Astrocyte of the spinal cord (primary cell): ENCODE data around the gene OCRL.
A peak's percentile ranks its signal among the peaks of the same experiment; 100 is the strongest.

ENCODE experiments used
- DNase-seq: peaks from one replicate; pipeline ENCODE4 v3.0.0; 2011; ENCODE audit warnings: low read depth, low spot score
- H3K4me3 ChIP-seq: 2 replicates; pipeline ENCODE4 v1.5.1; 2011; ENCODE audit warnings: low read depth, mild to moderate bottlenecking, low read length, moderate library complexity
- in situ Hi-C: cut with HindIII; loops from 2 replicates; pipeline ENCODE4 v1.10.0; 2017; ENCODE audit warnings: low sequenced_read_pairs
- TF ChIP-seq, protein P1 (sequence below): IDR thresholded peaks from 2 replicates; pipeline ENCODE4 v1.5.1; 2012; ENCODE audit warnings: low read depth, mild to moderate bottlenecking, low read length, inconsistent platforms

Gene OCRL

DNA sequence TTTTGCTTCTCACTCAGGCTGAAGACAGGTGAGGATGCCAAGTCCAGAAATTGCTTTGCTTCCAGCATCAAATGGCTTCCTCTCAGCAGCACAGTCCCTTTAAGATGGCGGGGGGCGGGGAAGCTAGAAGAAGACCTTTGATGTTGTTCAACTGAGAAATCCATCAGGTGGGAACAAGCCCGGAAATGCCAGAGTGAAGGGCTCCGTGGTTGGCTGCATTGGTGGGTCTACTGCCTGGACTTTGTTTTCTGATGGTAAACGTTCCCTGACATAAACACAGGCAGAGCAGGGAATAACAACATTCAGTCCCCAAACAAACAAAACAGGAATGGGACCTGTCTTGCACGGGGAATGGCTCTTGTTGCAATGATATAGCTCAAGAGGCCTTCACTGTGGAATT, 77.4 kb downstream of the OCRL start:
- in situ Hi-C loops: no loop called here
- no peak for DNase-seq
- H3K4me3 ChIP-seq: no peak overlapping the region
- TF ChIP-seq, protein P1, sequence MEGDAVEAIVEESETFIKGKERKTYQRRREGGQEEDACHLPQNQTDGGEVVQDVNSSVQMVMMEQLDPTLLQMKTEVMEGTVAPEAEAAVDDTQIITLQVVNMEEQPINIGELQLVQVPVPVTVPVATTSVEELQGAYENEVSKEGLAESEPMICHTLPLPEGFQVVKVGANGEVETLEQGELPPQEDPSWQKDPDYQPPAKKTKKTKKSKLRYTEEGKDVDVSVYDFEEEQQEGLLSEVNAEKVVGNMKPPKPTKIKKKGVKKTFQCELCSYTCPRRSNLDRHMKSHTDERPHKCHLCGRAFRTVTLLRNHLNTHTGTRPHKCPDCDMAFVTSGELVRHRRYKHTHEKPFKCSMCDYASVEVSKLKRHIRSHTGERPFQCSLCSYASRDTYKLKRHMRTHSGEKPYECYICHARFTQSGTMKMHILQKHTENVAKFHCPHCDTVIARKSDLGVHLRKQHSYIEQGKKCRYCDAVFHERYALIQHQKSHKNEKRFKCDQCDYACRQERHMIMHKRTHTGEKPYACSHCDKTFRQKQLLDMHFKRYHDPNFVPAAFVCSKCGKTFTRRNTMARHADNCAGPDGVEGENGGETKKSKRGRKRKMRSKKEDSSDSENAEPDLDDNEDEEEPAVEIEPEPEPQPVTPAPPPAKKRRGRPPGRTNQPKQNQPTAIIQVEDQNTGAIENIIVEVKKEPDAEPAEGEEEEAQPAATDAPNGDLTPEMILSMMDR: no peak

DNA sequence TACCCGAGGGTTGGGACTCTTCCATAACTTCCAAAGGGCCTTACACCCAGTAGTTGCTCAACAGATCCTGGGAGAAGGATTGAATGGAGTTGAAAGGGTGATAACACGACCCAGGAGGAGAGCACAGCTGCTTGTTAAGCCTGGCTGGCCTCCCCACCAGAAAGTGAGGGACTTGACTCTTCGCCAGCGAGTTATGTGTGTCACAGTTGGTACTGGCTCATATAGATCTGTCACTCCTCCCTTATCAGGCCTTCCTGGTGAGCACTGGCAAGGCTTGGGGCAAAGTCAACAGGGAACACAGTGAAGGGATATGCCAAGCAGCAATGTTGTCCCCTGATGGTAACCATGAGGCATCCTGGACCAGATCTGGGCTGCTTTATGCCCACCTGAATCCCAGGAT, 78.9 kb downstream of the OCRL start:
- DNase-seq: no peak
- in situ Hi-C loops: no loop called here
- no peak overlapping the region for H3K4me3 ChIP-seq
- TF ChIP-seq, protein P1: no peak

DNA sequence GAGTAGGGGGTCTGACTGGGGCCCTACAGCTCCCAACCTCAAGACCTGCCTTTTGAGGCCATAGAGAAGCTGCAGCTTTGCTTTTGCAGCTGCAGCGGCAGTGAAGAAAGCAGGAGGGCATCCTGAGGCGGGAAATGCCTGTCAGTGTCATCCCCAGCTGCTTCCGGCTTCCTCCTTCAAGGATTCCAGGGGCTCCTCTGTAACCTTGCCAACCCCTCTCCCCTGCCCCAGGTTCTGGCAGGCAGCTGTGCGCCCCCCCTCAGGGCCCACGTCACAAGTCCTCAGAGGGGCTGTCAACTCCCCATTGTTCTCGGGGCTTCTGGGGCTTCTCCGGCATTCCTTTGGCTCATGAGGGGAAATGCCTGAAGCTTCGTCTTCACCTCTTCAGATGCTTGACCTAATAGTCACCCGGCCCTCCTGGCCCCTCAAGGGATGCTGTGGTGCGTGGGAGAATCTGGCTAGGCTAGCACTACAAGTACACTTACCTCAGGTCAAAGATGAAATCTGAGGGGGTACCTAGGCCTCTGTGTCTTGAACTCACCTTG, 82.8 kb downstream of the OCRL start:
- no peak overlapping the region for H3K4me3 ChIP-seq
- in situ Hi-C loops: no loop called here
- peak; percentile 77 for DNase-seq
- TF ChIP-seq, protein P1: no peak

DNA sequence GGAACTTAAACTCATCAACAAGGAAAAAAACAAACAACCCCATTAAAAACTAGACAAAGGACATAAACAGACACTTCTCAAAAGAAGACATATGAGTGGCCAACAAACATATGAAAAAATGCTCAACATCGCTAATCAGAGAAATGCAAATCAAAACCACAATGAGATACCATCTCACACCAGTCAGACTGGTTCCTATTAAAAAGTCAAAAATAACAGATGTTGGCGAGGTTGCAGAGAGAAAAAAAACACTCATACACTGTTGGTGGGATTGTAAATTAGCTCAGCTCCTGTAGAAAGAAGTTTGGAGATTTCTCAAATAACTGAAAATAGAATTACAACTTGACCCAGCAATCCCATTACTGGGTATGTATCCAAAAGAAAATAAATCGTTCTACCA, 86.0 kb downstream of the OCRL start:
- no peak overlapping the region for H3K4me3 ChIP-seq
- TF ChIP-seq, protein P1: no peak
- in situ Hi-C loops: no loop called here
- DNase-seq: no peak

DNA sequence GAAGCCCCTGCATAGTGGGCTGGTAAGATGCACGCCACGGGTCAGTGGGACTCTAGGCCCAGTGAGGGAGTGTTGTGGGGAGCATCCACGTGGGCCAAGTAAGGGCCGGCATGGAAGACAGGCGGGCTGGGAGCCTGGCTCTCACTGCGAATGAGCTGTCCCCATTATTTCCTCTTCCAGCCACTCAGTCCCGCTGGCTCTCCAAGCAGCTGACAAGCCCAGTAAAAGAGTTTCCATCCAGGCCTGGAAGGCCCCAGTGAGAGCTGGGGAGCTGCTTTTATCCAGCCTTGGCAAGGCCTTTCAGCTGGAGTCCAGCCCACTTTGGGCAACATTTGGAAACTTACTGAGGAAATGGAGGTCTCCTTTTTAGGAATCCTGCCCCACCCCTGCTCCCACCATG, 89.8 kb downstream of the OCRL start:
- TF ChIP-seq, protein P1: no peak
- in situ Hi-C loops: no loop called here
- H3K4me3 ChIP-seq: no peak overlapping the region
- no peak for DNase-seq

DNA sequence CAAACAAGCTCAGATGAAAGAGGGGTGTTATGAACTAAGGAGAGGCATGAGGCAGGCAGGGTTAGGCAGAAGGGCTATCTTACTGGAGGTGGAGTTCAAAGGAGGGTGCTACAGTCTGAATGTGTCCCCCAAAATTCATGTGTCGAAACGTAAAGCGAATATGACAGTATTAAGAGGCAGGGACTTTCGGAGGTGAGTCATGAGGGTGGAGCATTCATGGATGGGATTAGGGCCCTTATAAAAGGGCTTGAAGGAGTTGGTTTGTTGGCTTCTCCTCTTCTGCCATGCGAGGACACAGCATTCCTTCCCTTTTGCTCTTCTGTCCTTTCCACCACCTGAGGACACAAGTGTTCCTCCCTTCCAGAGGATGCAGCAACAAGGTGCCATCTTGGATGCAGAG, 91.8 kb downstream of the OCRL start:
- TF ChIP-seq, protein P1: no peak
- in situ Hi-C loops: no loop called here
- H3K4me3 ChIP-seq: no peak overlapping the region
- no peak for DNase-seq

DNA sequence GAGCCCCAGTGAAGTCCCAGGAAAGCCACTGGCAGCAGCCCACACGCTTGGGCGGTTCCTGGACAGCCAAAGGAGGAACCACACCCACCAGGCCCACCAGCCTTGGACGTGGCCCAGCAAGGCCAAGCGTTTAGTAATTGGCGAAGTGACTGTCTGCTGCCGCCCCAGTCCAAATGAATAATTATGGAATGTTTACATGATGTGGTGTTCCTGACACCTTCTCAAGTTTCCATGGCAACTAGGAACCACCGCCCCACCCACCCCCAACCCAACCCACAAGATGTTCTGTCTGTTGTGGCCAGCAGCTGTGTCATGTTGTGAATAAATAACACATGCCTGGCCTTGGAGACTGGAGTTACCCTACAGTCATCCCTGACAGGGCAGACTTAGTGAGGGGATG, 92.4 kb downstream of the OCRL start:
- TF ChIP-seq, protein P1: no peak
- no peak for DNase-seq
- in situ Hi-C loops: no loop called here
- no peak overlapping the region for H3K4me3 ChIP-seq
